A549 (cell line): ENCODE results near the gene TRPV4. TPM values are rescaled to one million over a fixed set of nuclear protein-coding genes. Genes with fewer than 3 reads are reported as not detected.
A peak's percentile ranks its signal among the peaks of the same experiment; 100 is the strongest.

Experiments
- BHLHE40 ChIP-seq: IDR thresholded peaks from 2 replicates; pipeline ENCODE4 v1.6.1; 2012; ENCODE audit warnings: low read depth, low read length, inconsistent platforms
- CBX2 ChIP-seq: fragments of 200-600 bp; sonication (generic); IDR thresholded peaks from 2 replicates; pipeline ENCODE4 v1.6.1; 2016; ENCODE audit warnings: low read depth, mild to moderate bottlenecking, borderline replicate concordance
- CBX8 ChIP-seq: fragments of 200-600 bp; sonication (generic); IDR thresholded peaks from 2 replicates; pipeline ENCODE4 v1.6.1; 2016
- CHD2 ChIP-seq: fragments of 150-350 bp; IDR thresholded peaks from 2 replicates; pipeline ENCODE4 v1.6.1; 2014; ENCODE audit warnings: low read length; ENCODE audit not compliant: partially characterized antibody
- CHD4 ChIP-seq: fragments of 200-600 bp; sonication (generic); IDR thresholded peaks from 2 replicates; pipeline ENCODE4 v1.6.1; 2016; ENCODE audit warnings: antibody characterized with exemption, mild to moderate bottlenecking, borderline replicate concordance
- ESRRA ChIP-seq: fragments of 150-350 bp; IDR thresholded peaks from 2 replicates; pipeline ENCODE4 v1.6.1; 2014; ENCODE audit warnings: mild to moderate bottlenecking, low read length, borderline replicate concordance
- FOSB ChIP-seq: fragments of 250-450 bp; sonication (Bioruptor Pico); IDR thresholded peaks from 2 replicates; pipeline ENCODE4 v1.5.0; 2020; ENCODE audit warnings: mild to moderate bottlenecking, moderate library complexity
- FOSL2 ChIP-seq, 2 experiments: fragments of 450-650 bp in 1 of 2; fragments of >200 bp in 1 of 2; sonication (Bioruptor Twin) in 1 of 2; formaldehyde crosslinking; IDR thresholded peaks; 2 replicates each; pipeline versions ENCODE4 v1.5.0 to v1.6.1; 2016 to 2020; ENCODE audit warnings: mild to moderate bottlenecking in 1 of 2, moderate library complexity in 1 of 2
- FOXS1 ChIP-seq: fragments of 250-450 bp; sonication (Bioruptor Pico); IDR thresholded peaks from 2 replicates; pipeline ENCODE4 v1.5.0; 2020; ENCODE audit warnings: mild to moderate bottlenecking, moderate library complexity
- HOXA7 ChIP-seq: fragments of 250-450 bp; sonication (Bioruptor Pico); IDR thresholded peaks from 2 replicates; pipeline ENCODE4 v1.5.0; 2020; ENCODE audit warnings: mild to moderate bottlenecking, moderate library complexity
- JUN ChIP-seq, 2 experiments: fragments of >200 bp; sonication (Bioruptor Twin); formaldehyde crosslinking; IDR thresholded peaks; 2 replicates in 1 of 2; 3 replicates in 1 of 2; pipeline ENCODE4 v1.6.1; 2016 to 2017
- KDM1A ChIP-seq: fragments of 200-600 bp; sonication (generic); IDR thresholded peaks from 2 replicates; pipeline ENCODE4 v1.6.1; 2016; ENCODE audit warnings: low read depth, mild to moderate bottlenecking
- MAFK ChIP-seq: fragments of 450-650 bp; IDR thresholded peaks from 2 replicates; pipeline ENCODE4 v1.6.1; 2014; ENCODE audit not compliant: partially characterized antibody
- MAZ ChIP-seq: fragments of 150-350 bp; IDR thresholded peaks from 2 replicates; pipeline ENCODE4 v1.6.1; 2014; ENCODE audit warnings: antibody characterized with exemption, low read depth, low read length, borderline replicate concordance
- MYC ChIP-seq: IDR thresholded peaks from 2 replicates; pipeline ENCODE4 v1.6.1; 2012; ENCODE audit warnings: mild to moderate bottlenecking, inconsistent platforms, low read length, improper control_type of control experiment, borderline replicate concordance
- NPAS2 ChIP-seq: fragments of 250-450 bp; sonication (Bioruptor Pico); IDR thresholded peaks from 2 replicates; pipeline ENCODE4 v1.8.0; 2022; ENCODE audit warnings: mild to moderate bottlenecking, moderate library complexity, borderline replicate concordance
- NR3C1 ChIP-seq: fragments of >200 bp; sonication (Bioruptor Twin); formaldehyde crosslinking; IDR thresholded peaks from 3 replicates; pipeline ENCODE4 v1.6.1; 2017
- POLR2AphosphoS2 ChIP-seq: conservative IDR thresholded peaks from 2 replicates; pipeline ENCODE4 v1.6.1; 2012; ENCODE audit warnings: low read length, improper control_type of control experiment, inconsistent platforms
- RARB ChIP-seq: fragments of 250-450 bp; sonication (Bioruptor Pico); IDR thresholded peaks from 2 replicates; pipeline ENCODE4 v1.8.0; 2021; ENCODE audit warnings: mild to moderate bottlenecking, moderate library complexity
- RCOR1 ChIP-seq: fragments of 150-350 bp; IDR thresholded peaks from 2 replicates; pipeline ENCODE4 v1.6.1; 2014; ENCODE audit warnings: antibody characterized with exemption, low read length, low read depth
- RFX5 ChIP-seq: fragments of 450-650 bp; IDR thresholded peaks from 2 replicates; pipeline ENCODE4 v1.7.1; 2014; ENCODE audit warnings: antibody characterized with exemption, mild to moderate bottlenecking, moderate library complexity
- RNF2 ChIP-seq: fragments of 200-600 bp; sonication (generic); IDR thresholded peaks from 2 replicates; pipeline ENCODE4 v1.6.1; 2016; ENCODE audit warnings: low read depth, mild to moderate bottlenecking, antibody characterized with exemption, moderate library complexity, borderline replicate concordance
- SMC3 ChIP-seq: fragments of >200 bp; sonication (Bioruptor Twin); formaldehyde crosslinking; IDR thresholded peaks from 3 replicates; pipeline ENCODE4 v1.6.1; 2018; ENCODE audit warnings: inconsistent platforms
- SREBF2 ChIP-seq: fragments of 450-650 bp; IDR thresholded peaks from 2 replicates; pipeline ENCODE4 v1.6.1; 2014; ENCODE audit warnings: mild to moderate bottlenecking, moderate library complexity
- TP53 ChIP-seq: fragments of 250-450 bp; sonication (Bioruptor Pico); IDR thresholded peaks from 2 replicates; pipeline ENCODE4 v1.5.0; 2021; ENCODE audit warnings: mild to moderate bottlenecking, moderate library complexity
- ZFP36 ChIP-seq: fragments of 450-650 bp; IDR thresholded peaks from 2 replicates; pipeline ENCODE4 v1.6.1; 2014; ENCODE audit warnings: borderline replicate concordance; ENCODE audit not compliant: partially characterized antibody
- polyA plus RNA-seq, 4 experiments: library from polyadenylated mRNA; depleted of rRNA in 3 of 4; stranded (reverse); fragments of >200 nt; fragmentation: RNase III in 1 of 4; extraction: RNeasy Plus Mini Kit Qiagen cat#74134 plus additional on column Dnase treatment in 1 of 4; gene quantifications; 2 replicates in 3 of 4; 3 replicates in 1 of 4; pipeline ENCODE4 v1.2.3, GENCODE V29; 2011 to 2017
- TF ChIP-seq, protein P1 (sequence below): fragments of >200 bp; sonication (Bioruptor Twin); formaldehyde crosslinking; IDR thresholded peaks from 3 replicates; pipeline ENCODE4 v1.6.1; 2016
- TF ChIP-seq, protein P2 (sequence below): IDR thresholded peaks from 2 replicates; pipeline ENCODE4 v1.6.1; 2012; ENCODE audit warnings: low read depth, borderline replicate concordance
- TF ChIP-seq, protein P3 (sequence below): fragments of >200 bp; sonication (Bioruptor Twin); formaldehyde crosslinking; IDR thresholded peaks from 3 replicates; pipeline ENCODE4 v1.5.1; 2016
- TF ChIP-seq, protein P4 (sequence below): IDR thresholded peaks from 2 replicates; pipeline ENCODE4 v1.6.1; 2012

Gene TRPV4
- polyA plus RNA-seq, 2 of the 4 experiments (the other 2 are of a cell fraction) = 0.15 to 0.37 TPM

DNA sequence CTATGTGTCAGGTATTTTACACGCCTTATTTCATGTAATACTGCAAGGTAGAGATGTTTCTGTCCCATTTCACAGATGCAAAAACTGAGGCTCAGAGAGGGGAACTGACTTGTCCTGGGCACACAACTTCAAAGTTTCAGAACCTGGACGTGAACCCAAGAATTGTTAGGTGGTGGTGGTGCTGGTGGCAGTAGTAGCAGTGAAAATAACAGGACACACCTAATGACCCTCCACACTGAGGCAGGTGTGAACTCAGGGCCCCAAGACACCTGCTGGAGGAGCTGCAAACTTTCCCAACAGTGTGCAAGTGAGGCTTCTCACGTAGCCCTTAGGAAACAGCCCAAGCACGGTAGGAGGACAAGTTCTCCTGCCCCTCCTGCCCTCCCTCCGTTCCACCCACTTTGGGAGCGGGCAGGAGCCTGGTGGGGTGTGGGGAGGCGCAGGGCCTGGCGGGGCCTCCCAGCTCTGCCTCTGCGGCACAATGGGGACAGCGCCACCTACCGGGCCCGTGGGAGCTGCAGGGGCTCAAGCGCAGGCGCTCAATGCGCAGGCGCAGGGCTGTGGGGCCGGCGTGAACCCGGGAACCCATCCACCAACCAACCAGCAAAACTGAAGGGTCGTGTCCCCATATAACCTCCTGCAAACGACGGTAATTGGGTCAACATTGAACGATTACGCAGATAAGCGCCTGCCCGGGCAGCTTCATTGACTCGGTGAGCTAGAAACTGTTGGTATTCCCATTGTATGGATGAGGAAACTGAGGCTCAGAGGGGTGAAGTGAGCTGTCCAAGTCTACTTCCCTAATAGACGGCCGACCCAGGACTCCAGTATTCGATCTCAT, 12.0 kb upstream of the TRPV4 start (continued):
- no peak for TF ChIP-seq NR3C1
- 0 out of 2 replicates have a peak, but pooled peaks have one; percentile 57 for TF ChIP-seq MAZ
- TF ChIP-seq KDM1A = peak; percentile 95
- no peak for TF ChIP-seq ZFP36
- no peak for TF ChIP-seq NPAS2
- TF ChIP-seq SMC3 = peak; percentile 92
- TF ChIP-seq FOXS1 (CRISPR knock-in tag) = no peak
- TF ChIP-seq CBX8 = no peak
- TF ChIP-seq, protein P1, sequence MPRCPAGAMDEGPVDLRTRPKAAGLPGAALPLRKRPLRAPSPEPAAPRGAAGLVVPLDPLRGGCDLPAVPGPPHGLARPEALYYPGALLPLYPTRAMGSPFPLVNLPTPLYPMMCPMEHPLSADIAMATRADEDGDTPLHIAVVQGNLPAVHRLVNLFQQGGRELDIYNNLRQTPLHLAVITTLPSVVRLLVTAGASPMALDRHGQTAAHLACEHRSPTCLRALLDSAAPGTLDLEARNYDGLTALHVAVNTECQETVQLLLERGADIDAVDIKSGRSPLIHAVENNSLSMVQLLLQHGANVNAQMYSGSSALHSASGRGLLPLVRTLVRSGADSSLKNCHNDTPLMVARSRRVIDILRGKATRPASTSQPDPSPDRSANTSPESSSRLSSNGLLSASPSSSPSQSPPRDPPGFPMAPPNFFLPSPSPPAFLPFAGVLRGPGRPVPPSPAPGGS = no peak
- TF ChIP-seq CHD4 = peak; percentile 97
- no peak for TF ChIP-seq TP53 (CRISPR knock-in tag)
- TF ChIP-seq, protein P2, sequence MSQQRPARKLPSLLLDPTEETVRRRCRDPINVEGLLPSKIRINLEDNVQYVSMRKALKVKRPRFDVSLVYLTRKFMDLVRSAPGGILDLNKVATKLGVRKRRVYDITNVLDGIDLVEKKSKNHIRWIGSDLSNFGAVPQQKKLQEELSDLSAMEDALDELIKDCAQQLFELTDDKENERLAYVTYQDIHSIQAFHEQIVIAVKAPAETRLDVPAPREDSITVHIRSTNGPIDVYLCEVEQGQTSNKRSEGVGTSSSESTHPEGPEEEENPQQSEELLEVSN = no peak
- no peak for TF ChIP-seq CBX2
- TF ChIP-seq MYC = no peak
- no peak for TF ChIP-seq CHD2
- TF ChIP-seq, protein P3, sequence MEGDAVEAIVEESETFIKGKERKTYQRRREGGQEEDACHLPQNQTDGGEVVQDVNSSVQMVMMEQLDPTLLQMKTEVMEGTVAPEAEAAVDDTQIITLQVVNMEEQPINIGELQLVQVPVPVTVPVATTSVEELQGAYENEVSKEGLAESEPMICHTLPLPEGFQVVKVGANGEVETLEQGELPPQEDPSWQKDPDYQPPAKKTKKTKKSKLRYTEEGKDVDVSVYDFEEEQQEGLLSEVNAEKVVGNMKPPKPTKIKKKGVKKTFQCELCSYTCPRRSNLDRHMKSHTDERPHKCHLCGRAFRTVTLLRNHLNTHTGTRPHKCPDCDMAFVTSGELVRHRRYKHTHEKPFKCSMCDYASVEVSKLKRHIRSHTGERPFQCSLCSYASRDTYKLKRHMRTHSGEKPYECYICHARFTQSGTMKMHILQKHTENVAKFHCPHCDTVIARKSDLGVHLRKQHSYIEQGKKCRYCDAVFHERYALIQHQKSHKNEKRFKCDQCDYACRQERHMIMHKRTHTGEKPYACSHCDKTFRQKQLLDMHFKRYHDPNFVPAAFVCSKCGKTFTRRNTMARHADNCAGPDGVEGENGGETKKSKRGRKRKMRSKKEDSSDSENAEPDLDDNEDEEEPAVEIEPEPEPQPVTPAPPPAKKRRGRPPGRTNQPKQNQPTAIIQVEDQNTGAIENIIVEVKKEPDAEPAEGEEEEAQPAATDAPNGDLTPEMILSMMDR = peak; percentile 99
- 0 out of 2 replicates have a peak, but pooled peaks have one; percentile 4 for TF ChIP-seq ESRRA
- no peak for TF ChIP-seq POLR2AphosphoS2
- no peak for TF ChIP-seq FOSL2 (IDR thresholded peaks at IDR 0.05)
- no peak for TF ChIP-seq FOSL2 (CRISPR knock-in tag; IDR thresholded peaks at IDR 0.05)
- TF ChIP-seq HOXA7 (CRISPR knock-in tag) = no peak
- no peak for TF ChIP-seq SREBF2
- no peak for TF ChIP-seq RARB (CRISPR knock-in tag)
- TF ChIP-seq MAFK = no peak
- TF ChIP-seq RNF2 = no peak
- no peak for TF ChIP-seq FOSB (CRISPR knock-in tag)
- TF ChIP-seq, protein P4, sequence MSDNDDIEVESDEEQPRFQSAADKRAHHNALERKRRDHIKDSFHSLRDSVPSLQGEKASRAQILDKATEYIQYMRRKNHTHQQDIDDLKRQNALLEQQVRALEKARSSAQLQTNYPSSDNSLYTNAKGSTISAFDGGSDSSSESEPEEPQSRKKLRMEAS = peak; percentile 46
- TF ChIP-seq RCOR1 = peak; percentile 85; the same call in 1 of the 2 replicates
- TF ChIP-seq RFX5 = no peak
- TF ChIP-seq JUN (IDR thresholded peaks at IDR 0.05) = no peak
- no peak for TF ChIP-seq BHLHE40
